WTC11 (cell line): ENCODE results near the gene BTN3A1. TPM values are rescaled to one million over a fixed set of nuclear protein-coding genes. Genes with fewer than 3 reads are reported as not detected.

ENCODE experiments used
- ATAC-seq: fragments of 200-7000 bp; cut with Tn5 transposase; 2 replicates; pipeline ENCODE4 v1.10.0; 2021; ENCODE audit warnings: mild to moderate bottlenecking, moderate library complexity
- CTCF ChIA-PET: fragments of 300-600 bp; sonication (Branson Sonifier 250); formaldehyde crosslinking; loops from one replicate; lab custom pipeline; 2021; ENCODE audit warnings: antibody characterized with exemption; lab: Charles Lee
- POLR2A ChIA-PET: fragments of 350-600 bp; sonication (Branson Sonifier 250); formaldehyde crosslinking; loops from one replicate; lab custom pipeline; 2021; ENCODE audit warnings: antibody characterized with exemption; lab: Charles Lee
- DNase-seq: peaks from one replicate; pipeline ENCODE4 v3.0.0; 2021; ENCODE audit warnings: low spot score
- H3K27ac Mint-ChIP-seq: 2 replicates; pipeline ENCODE4 v1.8.0; 2021; ENCODE audit warnings: mixed read lengths
- H3K27me3 Mint-ChIP-seq: 2 replicates; pipeline ENCODE4 v1.8.0; 2021; ENCODE audit warnings: low read depth, mild to moderate bottlenecking, moderate library complexity, mixed read lengths
- H3K36me3 Mint-ChIP-seq: 2 replicates; pipeline ENCODE4 v1.8.0; 2021; ENCODE audit warnings: mixed read lengths
- H3K4me1 Mint-ChIP-seq: 2 replicates; pipeline ENCODE4 v1.8.0; 2022; ENCODE audit warnings: mixed read lengths
- H3K4me3 Mint-ChIP-seq: 2 replicates; pipeline ENCODE4 v1.8.0; 2021; ENCODE audit warnings: mild to moderate bottlenecking, moderate library complexity, mixed read lengths
- H3K9me3 Mint-ChIP-seq: 2 replicates; pipeline ENCODE4 v1.8.0; 2021; ENCODE audit warnings: mixed read lengths
- GABPB1 ChIP-seq: sonication (generic); formaldehyde crosslinking; IDR thresholded peaks from 2 replicates; pipeline ENCODE4 v1.8.1; 2023; ENCODE audit warnings: mild to moderate bottlenecking, missing genetic modification reagents
- NR2C2 ChIP-seq: sonication (generic); formaldehyde crosslinking; IDR thresholded peaks from 2 replicates; pipeline ENCODE4 v1.8.0; 2022; ENCODE audit warnings: mild to moderate bottlenecking, missing genetic modification reagents
- ZNF396 ChIP-seq: fragments of 250-450 bp; sonication (Bioruptor Pico); IDR thresholded peaks from 2 replicates; pipeline ENCODE4 v1.8.0; 2021; ENCODE audit warnings: mild to moderate bottlenecking, moderate library complexity, borderline replicate concordance
- total RNA-seq: library from RNA; stranded (reverse); gene quantifications from 3 replicates; pipeline ENCODE4 v1.2.3, GENCODE V29; 2021
- TF ChIP-seq, protein P1 (sequence below): sonication (generic); formaldehyde crosslinking; IDR thresholded peaks from 2 replicates; pipeline ENCODE4 v1.8.1; 2022; ENCODE audit warnings: mild to moderate bottlenecking, missing genetic modification reagents, moderate library complexity, borderline replicate concordance
- TF ChIP-seq, protein P2 (sequence below): fragments of 250-450 bp; sonication (Bioruptor Pico); IDR thresholded peaks from 2 replicates; pipeline ENCODE4 v1.9.0; 2021; ENCODE audit warnings: mild to moderate bottlenecking, borderline replicate concordance
- TF ChIP-seq, protein P3 (sequence below): sonication (generic); formaldehyde crosslinking; IDR thresholded peaks from 2 replicates; pipeline ENCODE4 v1.8.1; 2023; ENCODE audit warnings: mild to moderate bottlenecking, missing genetic modification reagents, borderline replicate concordance
- TF ChIP-seq, protein P4 (sequence below): sonication (generic); formaldehyde crosslinking; conservative IDR thresholded peaks from 2 replicates; pipeline ENCODE4 v1.8.1; 2022; ENCODE audit warnings: mild to moderate bottlenecking, missing genetic modification reagents
- TF ChIP-seq, protein P5 (sequence below): fragments of 250-450 bp; sonication (Bioruptor Pico); conservative IDR thresholded peaks from 2 replicates; pipeline ENCODE4 v1.9.0; 2021; ENCODE audit warnings: mild to moderate bottlenecking
- TF ChIP-seq, protein P6 (sequence below): sonication (generic); formaldehyde crosslinking; IDR thresholded peaks from 2 replicates; pipeline ENCODE4 v1.8.0; 2022; ENCODE audit warnings: mild to moderate bottlenecking, missing genetic modification reagents

Gene BTN3A1
- total RNA-seq, 1 experiment from 2014 or later = 4.5 TPM

DNA sequence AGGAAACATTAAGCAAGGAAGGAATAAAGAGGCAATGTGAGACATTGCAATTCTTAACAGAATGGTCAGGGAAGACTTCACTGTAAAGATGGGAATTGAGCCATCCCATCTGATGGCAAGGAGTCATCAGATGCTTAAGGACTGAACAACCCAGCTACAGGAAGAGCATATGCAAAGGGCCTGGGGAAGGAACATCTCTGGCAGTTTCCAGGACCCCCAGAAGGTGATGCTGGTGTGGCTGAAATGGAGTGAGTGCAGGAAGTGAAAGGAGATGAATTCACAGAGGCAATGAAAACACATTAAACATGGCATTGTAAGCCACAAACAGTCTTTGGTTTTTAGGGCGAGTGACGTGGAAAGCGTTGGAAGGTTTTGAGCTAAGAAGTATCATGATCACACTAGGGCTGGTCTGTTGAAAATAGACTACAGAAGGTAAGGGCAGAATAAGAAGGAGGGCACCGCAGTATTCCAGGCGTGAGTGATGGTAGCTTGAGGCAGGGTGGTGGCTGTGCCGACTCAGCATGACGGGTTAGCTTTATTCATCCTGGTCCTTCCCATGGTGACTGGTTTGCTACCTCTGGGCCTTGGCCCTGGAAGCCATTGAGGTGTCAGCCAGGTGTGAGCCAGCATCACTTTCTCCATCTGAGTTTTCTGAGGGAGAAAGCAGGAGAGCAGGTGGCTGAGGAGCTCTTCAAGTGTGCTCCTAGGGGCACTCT, 62.5 kb downstream of the BTN3A1 start:
- no peaks in the 10 kb centered on the region for H3K4me1 Mint-ChIP-seq
- CTCF ChIA-PET = no interaction called here
- DNase-seq (no peak), ATAC-seq (no peak)
- no peaks in the 10 kb centered on the region for H3K27me3 Mint-ChIP-seq
- no peak overlapping the region for H3K27ac Mint-ChIP-seq
- H3K9me3 Mint-ChIP-seq = no peaks in the 10 kb centered on the region
- TF ChIP-seq, protein P1, sequence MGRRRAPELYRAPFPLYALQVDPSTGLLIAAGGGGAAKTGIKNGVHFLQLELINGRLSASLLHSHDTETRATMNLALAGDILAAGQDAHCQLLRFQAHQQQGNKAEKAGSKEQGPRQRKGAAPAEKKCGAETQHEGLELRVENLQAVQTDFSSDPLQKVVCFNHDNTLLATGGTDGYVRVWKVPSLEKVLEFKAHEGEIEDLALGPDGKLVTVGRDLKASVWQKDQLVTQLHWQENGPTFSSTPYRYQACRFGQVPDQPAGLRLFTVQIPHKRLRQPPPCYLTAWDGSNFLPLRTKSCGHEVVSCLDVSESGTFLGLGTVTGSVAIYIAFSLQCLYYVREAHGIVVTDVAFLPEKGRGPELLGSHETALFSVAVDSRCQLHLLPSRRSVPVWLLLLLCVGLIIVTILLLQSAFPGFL = no peak
- no peak for TF ChIP-seq ZNF396
- no peak for TF ChIP-seq GABPB1
- no peak for TF ChIP-seq NR2C2 (CRISPR knock-in tag)
- TF ChIP-seq, protein P2, sequence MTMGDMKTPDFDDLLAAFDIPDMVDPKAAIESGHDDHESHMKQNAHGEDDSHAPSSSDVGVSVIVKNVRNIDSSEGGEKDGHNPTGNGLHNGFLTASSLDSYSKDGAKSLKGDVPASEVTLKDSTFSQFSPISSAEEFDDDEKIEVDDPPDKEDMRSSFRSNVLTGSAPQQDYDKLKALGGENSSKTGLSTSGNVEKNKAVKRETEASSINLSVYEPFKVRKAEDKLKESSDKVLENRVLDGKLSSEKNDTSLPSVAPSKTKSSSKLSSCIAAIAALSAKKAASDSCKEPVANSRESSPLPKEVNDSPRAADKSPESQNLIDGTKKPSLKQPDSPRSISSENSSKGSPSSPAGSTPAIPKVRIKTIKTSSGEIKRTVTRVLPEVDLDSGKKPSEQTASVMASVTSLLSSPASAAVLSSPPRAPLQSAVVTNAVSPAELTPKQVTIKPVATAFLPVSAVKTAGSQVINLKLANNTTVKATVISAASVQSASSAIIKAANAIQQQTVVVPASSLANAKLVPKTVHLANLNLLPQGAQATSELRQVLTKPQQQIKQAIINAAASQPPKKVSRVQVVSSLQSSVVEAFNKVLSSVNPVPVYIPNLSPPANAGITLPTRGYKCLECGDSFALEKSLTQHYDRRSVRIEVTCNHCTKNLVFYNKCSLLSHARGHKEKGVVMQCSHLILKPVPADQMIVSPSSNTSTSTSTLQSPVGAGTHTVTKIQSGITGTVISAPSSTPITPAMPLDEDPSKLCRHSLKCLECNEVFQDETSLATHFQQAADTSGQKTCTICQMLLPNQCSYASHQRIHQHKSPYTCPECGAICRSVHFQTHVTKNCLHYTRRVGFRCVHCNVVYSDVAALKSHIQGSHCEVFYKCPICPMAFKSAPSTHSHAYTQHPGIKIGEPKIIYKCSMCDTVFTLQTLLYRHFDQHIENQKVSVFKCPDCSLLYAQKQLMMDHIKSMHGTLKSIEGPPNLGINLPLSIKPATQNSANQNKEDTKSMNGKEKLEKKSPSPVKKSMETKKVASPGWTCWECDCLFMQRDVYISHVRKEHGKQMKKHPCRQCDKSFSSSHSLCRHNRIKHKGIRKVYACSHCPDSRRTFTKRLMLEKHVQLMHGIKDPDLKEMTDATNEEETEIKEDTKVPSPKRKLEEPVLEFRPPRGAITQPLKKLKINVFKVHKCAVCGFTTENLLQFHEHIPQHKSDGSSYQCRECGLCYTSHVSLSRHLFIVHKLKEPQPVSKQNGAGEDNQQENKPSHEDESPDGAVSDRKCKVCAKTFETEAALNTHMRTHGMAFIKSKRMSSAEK (CRISPR knock-in tag) = no peak
- TF ChIP-seq, protein P3, sequence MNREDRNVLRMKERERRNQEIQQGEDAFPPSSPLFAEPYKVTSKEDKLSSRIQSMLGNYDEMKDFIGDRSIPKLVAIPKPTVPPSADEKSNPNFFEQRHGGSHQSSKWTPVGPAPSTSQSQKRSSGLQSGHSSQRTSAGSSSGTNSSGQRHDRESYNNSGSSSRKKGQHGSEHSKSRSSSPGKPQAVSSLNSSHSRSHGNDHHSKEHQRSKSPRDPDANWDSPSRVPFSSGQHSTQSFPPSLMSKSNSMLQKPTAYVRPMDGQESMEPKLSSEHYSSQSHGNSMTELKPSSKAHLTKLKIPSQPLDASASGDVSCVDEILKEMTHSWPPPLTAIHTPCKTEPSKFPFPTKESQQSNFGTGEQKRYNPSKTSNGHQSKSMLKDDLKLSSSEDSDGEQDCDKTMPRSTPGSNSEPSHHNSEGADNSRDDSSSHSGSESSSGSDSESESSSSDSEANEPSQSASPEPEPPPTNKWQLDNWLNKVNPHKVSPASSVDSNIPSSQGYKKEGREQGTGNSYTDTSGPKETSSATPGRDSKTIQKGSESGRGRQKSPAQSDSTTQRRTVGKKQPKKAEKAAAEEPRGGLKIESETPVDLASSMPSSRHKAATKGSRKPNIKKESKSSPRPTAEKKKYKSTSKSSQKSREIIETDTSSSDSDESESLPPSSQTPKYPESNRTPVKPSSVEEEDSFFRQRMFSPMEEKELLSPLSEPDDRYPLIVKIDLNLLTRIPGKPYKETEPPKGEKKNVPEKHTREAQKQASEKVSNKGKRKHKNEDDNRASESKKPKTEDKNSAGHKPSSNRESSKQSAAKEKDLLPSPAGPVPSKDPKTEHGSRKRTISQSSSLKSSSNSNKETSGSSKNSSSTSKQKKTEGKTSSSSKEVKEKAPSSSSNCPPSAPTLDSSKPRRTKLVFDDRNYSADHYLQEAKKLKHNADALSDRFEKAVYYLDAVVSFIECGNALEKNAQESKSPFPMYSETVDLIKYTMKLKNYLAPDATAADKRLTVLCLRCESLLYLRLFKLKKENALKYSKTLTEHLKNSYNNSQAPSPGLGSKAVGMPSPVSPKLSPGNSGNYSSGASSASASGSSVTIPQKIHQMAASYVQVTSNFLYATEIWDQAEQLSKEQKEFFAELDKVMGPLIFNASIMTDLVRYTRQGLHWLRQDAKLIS = no peak
- TF ChIP-seq, protein P4, sequence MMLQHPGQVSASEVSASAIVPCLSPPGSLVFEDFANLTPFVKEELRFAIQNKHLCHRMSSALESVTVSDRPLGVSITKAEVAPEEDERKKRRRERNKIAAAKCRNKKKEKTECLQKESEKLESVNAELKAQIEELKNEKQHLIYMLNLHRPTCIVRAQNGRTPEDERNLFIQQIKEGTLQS = no peak
- TF ChIP-seq, protein P5, sequence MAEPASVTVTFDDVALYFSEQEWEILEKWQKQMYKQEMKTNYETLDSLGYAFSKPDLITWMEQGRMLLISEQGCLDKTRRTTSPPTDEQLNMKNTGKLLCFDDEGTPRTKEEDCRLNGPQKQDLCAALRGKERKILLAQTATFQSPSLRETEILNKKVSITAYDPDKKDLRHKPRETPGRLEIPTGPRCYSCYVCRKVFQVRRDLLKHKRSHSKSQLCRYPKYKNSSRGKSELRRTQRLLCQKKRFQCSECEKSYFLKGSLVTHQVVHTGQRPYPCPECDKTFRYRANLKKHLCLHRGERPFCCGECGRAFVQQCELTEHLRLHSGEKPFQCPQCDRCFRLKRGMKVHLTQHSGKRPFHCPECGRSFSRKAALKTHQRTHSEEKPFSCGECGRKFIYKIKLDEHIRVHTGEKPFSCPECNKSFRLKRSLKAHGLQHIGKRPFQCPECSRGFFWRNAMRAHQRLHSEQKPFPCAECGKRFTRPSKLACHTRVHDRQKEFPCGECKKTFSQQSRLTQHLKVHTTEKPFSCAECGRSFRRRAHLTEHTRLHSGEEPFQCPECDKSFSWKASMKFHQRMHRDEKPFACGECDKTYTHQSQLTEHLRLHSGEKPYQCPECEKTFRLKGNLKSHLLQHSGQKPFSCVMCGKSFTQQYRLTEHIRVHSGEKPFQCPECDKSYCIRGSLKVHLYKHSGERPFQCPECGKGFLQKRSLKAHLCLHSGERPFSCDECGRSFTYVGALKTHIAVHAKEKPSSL (CRISPR knock-in tag) = no peak
- TF ChIP-seq, protein P6, sequence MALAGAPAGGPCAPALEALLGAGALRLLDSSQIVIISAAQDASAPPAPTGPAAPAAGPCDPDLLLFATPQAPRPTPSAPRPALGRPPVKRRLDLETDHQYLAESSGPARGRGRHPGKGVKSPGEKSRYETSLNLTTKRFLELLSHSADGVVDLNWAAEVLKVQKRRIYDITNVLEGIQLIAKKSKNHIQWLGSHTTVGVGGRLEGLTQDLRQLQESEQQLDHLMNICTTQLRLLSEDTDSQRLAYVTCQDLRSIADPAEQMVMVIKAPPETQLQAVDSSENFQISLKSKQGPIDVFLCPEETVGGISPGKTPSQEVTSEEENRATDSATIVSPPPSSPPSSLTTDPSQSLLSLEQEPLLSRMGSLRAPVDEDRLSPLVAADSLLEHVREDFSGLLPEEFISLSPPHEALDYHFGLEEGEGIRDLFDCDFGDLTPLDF (CRISPR knock-in tag) = no peak
- H3K36me3 Mint-ChIP-seq = peaks cover 82% of the 10 kb centered on the region
- no peak overlapping the region for H3K4me3 Mint-ChIP-seq
- POLR2A ChIA-PET = no interaction called here

Other genes starting within 250 kb of the BTN3A1 start
- gene BTN3A2, start 37.1 kb upstream of the BTN3A1 start, total RNA-seq = 3.4 to 7.4 TPM (median 7.0 TPM) in 3 replicates
- gene BTN2A2, start 19.2 kb upstream of the BTN3A1 start, total RNA-seq = 15.6 to 18.0 TPM (median 16.2 TPM) in 3 replicates
- gene BTN3A3, start 38.2 kb downstream of the BTN3A1 start, total RNA-seq = 4.3 to 4.5 TPM (median 4.5 TPM) in 3 replicates
- gene BTN2A1, start 55.7 kb downstream of the BTN3A1 start, total RNA-seq = 9.3 to 9.9 TPM (median 9.5 TPM) in 3 replicates
- gene BTN1A1, start 98.0 kb downstream of the BTN3A1 start, total RNA-seq = 0.14 to 0.15 TPM in 2 of 3 replicates, not detected in the other
- gene HMGN4, start 136.1 kb downstream of the BTN3A1 start, total RNA-seq = 57.1 to 67.4 TPM (median 57.6 TPM) in 3 replicates
- 21.0 to 22.1 TPM (median 21.6 TPM) in 3 replicates for gene ABT1, start 194.7 kb downstream of the BTN3A1 start, total RNA-seq